Endometrial microvascular endothelial cells (primary cell): Measurements from ENCODE around the gene PMF1. TPM values are rescaled to one million over a fixed set of nuclear protein-coding genes. Genes with fewer than 3 reads are reported as not detected.
"Not testable (repeated sequence)": the region's sequence is repeated elsewhere in the genome, so short reads cannot be mapped to it uniquely, and the experiment has no call there.

Experiments used
- in situ Hi-C: cut with HindIII; loops from 2 replicates; pipeline ENCODE4 v1.10.0; 2017; ENCODE audit warnings: low sequenced_read_pairs, low pct_unique_long_range_greater_than_20kb; ENCODE audit errors: inconsistent ontology term
- total RNA-seq: library from RNA; depleted of rRNA; stranded (reverse); fragments of >200 nt; gene quantifications from one replicate; pipeline ENCODE4 v1.2.3, GENCODE V29; 2015; ENCODE audit errors: inconsistent ontology term

The PMF1 gene, protein sequence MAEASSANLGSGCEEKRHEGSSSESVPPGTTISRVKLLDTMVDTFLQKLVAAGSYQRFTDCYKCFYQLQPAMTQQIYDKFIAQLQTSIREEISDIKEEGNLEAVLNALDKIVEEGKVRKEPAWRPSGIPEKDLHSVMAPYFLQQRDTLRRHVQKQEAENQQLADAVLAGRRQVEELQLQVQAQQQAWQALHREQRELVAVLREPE
- total RNA-seq, result 98.5 TPM

DNA sequence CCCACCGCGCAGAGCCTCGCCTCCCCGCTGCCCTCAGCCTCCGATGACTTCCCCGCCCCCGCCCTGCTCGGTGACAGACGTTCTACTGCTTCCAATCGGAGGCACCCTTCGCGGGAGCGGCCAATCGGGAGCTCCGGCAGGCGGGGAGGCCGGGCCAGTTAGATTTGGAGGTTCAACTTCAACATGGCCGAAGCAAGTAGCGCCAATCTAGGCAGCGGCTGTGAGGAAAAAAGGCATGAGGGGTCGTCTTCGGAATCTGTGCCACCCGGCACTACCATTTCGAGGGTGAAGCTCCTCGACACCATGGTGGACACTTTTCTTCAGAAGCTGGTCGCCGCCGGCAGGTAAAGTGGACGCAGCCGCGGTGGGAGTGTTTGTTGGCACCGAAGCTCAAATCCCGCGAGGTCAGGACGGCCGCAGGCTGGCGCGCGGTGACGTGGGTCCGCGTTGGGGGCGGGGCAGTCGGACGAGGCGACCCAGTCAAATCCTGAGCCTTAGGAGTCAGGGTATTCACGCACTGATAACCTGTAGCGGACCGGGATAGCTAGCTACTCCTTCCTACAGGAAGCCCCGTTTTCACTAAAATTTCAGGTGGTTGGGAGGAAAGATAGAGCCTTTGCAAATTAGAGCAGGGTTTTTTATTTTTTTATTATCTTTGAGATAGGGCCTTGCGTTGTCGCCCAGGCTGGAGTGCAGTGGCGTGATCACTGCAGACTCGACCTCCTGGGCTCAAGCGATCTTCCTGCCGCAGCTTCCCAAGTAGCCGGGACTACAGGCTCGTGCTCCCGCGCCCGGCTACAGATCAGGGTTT is at the start of gene PMF1:
Gene PMF1, plus strand, starts transcription at position 175 of the 811 bp plus-strand sequence. Its CDS starts 9 bp downstream, at position 184.
- in situ Hi-C loops, result no loop called here

- in situ Hi-C loops, result no loop called here
Measured at GRCh38 chr1:156163712-156164111, 49.1 kb upstream of the PMF1 start.

DNA sequence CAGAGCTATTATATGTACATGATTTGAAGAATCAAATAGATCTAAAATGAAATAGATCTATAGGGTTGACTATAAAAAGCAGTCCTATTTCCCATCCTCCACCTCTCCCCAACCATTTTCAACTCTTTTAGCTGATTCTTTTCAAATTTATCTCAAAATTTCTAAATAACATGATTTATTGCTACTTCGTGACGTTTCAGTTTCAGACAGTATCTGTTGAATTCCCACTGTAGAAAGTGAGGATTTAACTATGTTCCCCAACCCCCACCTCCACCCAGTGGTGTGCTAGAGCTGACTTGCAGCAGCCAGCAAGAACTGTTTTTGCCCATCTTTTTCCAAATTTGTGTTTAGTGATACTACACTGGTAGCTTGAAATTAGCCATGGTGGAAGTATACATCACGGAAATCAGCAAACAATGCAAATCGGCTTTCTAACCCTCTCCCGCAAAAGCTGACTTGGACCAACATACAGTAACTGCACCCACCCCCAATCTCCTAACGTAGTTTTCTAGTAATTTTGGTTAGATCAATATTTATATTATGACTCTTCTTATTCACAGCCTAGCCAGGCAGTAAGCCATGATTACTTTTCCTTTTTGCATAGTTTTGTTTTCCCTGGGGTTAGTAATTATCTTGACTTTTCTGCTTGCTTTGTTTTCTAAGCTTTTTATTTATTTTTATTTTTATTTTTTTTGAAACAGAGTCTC is 48.5 kb upstream of the PMF1 start:
- in situ Hi-C loops, result no loop called here

DNA sequence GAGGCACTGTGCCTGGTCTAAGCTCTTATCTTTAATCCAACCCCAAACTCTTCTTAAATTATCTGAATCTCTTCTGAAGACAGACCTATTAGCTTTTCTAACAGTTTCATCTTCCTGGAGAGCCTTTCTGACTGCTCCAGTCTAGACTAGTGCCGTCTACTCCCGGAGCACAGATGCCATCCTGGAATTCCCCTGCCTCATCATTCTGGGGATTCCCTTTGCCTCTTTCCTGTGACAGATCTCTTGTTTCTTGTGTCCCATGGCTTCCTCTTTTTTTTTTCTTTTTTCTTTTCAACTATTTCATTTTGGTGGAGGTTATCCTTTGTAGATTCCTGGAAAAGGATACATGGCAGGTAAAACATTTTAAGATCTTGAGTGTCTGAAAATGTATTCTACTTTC is 47.7 kb upstream of the PMF1 start:
- in situ Hi-C loops, result no loop called here

- in situ Hi-C loops, result no loop called here
Measured at GRCh38 chr1:156167536-156167935, 45.3 kb upstream of the PMF1 start.

- in situ Hi-C loops, result no loop called here
Measured at GRCh38 chr1:156172696-156173470, 39.9 kb upstream of the PMF1 start.

DNA sequence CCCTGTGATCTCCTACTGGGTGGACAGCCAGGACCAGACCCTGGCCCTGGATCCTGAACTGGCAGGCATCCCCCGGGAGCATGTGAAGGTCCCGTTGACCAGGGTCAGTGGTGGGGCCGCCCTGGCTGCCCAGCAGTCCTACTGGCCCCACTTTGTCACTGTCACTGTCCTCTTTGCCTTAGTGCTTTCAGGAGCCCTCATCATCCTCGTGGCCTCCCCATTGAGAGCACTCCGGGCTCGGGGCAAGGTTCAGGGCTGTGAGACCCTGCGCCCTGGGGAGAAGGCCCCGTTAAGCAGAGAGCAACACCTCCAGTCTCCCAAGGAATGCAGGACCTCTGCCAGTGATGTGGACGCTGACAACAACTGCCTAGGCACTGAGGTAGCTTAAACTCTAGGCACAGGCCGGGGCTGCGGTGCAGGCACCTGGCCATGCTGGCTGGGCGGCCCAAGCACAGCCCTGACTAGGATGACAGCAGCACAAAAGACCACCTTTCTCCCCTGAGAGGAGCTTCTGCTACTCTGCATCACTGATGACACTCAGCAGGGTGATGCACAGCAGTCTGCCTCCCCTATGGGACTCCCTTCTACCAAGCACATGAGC is 36.1 kb upstream of the PMF1 start:
- in situ Hi-C loops, result no loop called here

GRCh38 chr1:156177919-156178654 is 34.7 kb upstream of the PMF1 start:
- in situ Hi-C loops, result no loop called here

- in situ Hi-C loops, result no loop called here
Measured at GRCh38 chr1:156180471-156180870, 32.3 kb upstream of the PMF1 start.

GRCh38 chr1:156181391-156181924 is 31.3 kb upstream of the PMF1 start:
- in situ Hi-C loops, result not testable (repeated sequence)

DNA sequence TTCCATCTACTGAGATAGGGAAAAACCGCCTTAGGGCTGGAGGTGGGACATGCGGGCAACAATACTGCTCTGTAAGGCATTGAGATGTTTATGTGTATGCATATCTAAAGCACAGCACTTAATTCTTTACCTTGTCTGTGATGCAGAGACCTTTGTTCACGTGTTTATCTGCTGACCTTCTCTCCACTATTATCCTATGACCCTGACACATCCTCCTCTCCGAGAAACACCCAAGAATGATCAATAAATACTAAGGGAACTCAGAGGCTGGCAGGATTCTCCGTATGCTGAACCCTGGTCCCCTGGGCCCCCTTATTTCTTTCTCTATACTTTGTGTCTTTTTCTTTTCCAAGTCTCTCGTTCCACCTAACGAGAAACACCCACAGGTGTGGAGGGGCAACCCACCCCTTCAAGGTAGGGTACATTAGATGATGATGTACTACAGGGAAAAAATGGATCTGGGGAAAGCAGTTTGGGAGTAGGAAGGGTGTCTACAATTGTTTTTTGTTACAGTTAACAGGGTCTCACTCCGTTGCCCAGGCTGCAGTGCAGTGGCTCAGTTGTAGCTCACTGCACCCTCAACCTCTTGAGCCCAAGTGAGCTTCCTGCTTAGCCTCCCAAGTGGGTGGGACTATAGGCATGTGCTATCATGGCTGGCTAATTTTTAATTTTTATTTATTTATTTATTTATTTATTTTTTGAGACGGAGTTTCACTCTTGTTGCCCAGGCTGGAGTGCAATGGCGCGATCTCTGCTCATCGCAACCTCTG is 30.6 kb upstream of the PMF1 start:
- in situ Hi-C loops, result not testable (repeated sequence)

GRCh38 chr1:156186347-156187177 is 26.2 kb upstream of the PMF1 start:
- in situ Hi-C loops, result not testable (repeated sequence)

- in situ Hi-C loops, result not testable (repeated sequence)
Measured at GRCh38 chr1:156190265-156190664, 22.5 kb upstream of the PMF1 start.

- in situ Hi-C loops, result no loop called here
Measured at GRCh38 chr1:156191292-156191964, 21.4 kb upstream of the PMF1 start.

- in situ Hi-C loops, result no loop called here
Measured at GRCh38 chr1:156193208-156193487, 19.7 kb upstream of the PMF1 start.
